Pancreas (tissue), 10 donors: ENCODE data around the gene ADGRG4. TPM values are rescaled to one million over a fixed set of nuclear protein-coding genes. Genes with fewer than 3 reads are reported as not detected.

ENCODE experiments used
- ATAC-seq, 4 donors: fragments of 200-7000 bp; cut with Tn5 transposase; one replicate each; pipeline versions ENCODE4 v1.8.0 to v1.9.1; 2020; ENCODE audit warnings: mild to moderate bottlenecking in 4 of 4, moderate library complexity in 4 of 4
- DNase-seq, 6 donors: peaks; one replicate each; pipeline ENCODE4 v3.0.0-alpha.2; 2020
- FAIRE-seq: peaks from 2 replicates; lab custom pipeline; 2012; peaks lifted over from hg19 to GRCh38; lab: Jason Lieb, UNC
- H3K27ac ChIP-seq, 4 donors: fragments of 200-600 bp; sonication (generic); 1 replicate in 3 of 4; 2 replicates in 1 of 4; pipeline versions ENCODE4 v1.5.0 to v1.8.0; 2020
- H3K27me3 ChIP-seq, 4 donors: fragments of 200-600 bp; one replicate each; pipeline ENCODE4 v1.8.0; 2021
- H3K36me3 ChIP-seq, 3 donors: fragments of 200-600 bp; sonication (generic) in 1 of 3; one replicate each; pipeline versions ENCODE4 v1.5.0 to v1.8.0; 2020 to 2021
- H3K4me1 ChIP-seq, 3 donors: fragments of 200-600 bp; one replicate each; pipeline ENCODE4 v1.8.0; 2021
- H3K4me3 ChIP-seq, 4 donors: fragments of 200-600 bp; sonication (generic) in 2 of 4; one replicate each; pipeline versions ENCODE4 v1.5.0 to v1.8.0; 2020 to 2021
- H3K9me3 ChIP-seq, 4 donors: fragments of 200-600 bp; one replicate each; pipeline ENCODE4 v1.8.0; 2021
- CTCF ChIP-seq, 4 donors: fragments of 200-600 bp; sonication (generic) in 3 of 4; IDR thresholded peaks; one replicate each; pipeline versions ENCODE4 v1.5.0 to v1.8.0; 2021; ENCODE audit warnings: antibody characterized with exemption in 4 of 4
- WGBS, 2 donors: extraction: QIAGEN DNeasy Blood & Tissue Kit; methylation state at CpG; one replicate each; pipeline ENCODE4 v1.1.7; 2013; 5-methylcytosine and 5-hydroxymethylcytosine counted together
- intact Hi-C, 3 donors: fragments of 100-400 bp; cut with DNase I; formaldehyde crosslinking; loops; one replicate each; pipeline versions ENCODE4 v1.11.1 to v1.14.2; 2022
- polyA plus RNA-seq, 2 donors: library from polyadenylated mRNA; stranded (reverse); fragments of 200-250 nt; gene quantifications; one replicate each; pipeline ENCODE4 v1.2.3, GENCODE V29; 2013
- total RNA-seq, 6 donors: library from RNA; stranded (reverse); fragmentation: NEBNext Ultra II Directional in 4 of 6; extraction: Animal tissue kit (Norgen Biotek cat#: 25700) in 4 of 6; gene quantifications; one replicate each; pipeline versions ENCODE4 v1.2.1 to v1.2.4, GENCODE V29; 2021 to 2023
- donor health status: healthy with polysubstance abuse.
- donor health status: DM: no; HTN: no; CAD: no; lungs with moderate emphysema.
- donor health status: DM: no; HTN: no; CAD: no.
- donor health status: control.
- donor health status: control.
- donor health status: Bipolar disorder and iron deficiency.
- donor health status: DM: yes; HTN: yes; CAD: no.
- donor health status: DM: no; HTN: no; CAD: no.
- donor health status: DM: no; HTN: no; CAD: no.
- donor health status: DM: yes; HTN: yes; CAD: no.

Gene ADGRG4
- total and polyA plus RNA-seq, 8 donors = 0.02 TPM; not detected in 7

- H3K27me3 ChIP-seq = peaks cover 0 to 6% (median 0%) of the 10 kb centered on the region in 4 donors
- ATAC-seq = no peak
- H3K4me3 ChIP-seq = no peak overlapping the region
- H3K36me3 ChIP-seq = no peaks in the 10 kb centered on the region
- peaks cover 0 to 6% (median 0%) of the 10 kb centered on the region in 3 donors for H3K4me1 ChIP-seq
- 45 to 56% methylated on average over 1 of the region's 1 CpG for WGBS, 2 donors
- DNase-seq = no peak
- TF ChIP-seq CTCF (IDR thresholded peaks at IDR 0.05) = no peak
- intact Hi-C loops = no loop called here
- peak; percentile 47 for FAIRE-seq
- no peaks in the 10 kb centered on the region for H3K9me3 ChIP-seq
- no peak overlapping the region for H3K27ac ChIP-seq
These were observed 152.4 kb downstream of the ADGRG4 start for GRCh38 chrX:136453114-136453513.

GRCh38 chrX:136453771-136454170 lies 153.0 kb downstream of the ADGRG4 start:
- H3K4me3 ChIP-seq = no peak overlapping the region
- intact Hi-C loops = no loop called here
- no peak for TF ChIP-seq CTCF (IDR thresholded peaks at IDR 0.05)
- ATAC-seq (peak in 3 of 4 donors; percentile 54 to 85 (median 84)), FAIRE-seq (no peak), DNase-seq (no peak)
- H3K27ac ChIP-seq = no peak overlapping the region
- H3K36me3 ChIP-seq = no peaks in the 10 kb centered on the region
- H3K27me3 ChIP-seq = peaks cover 0 to 6% (median 0%) of the 10 kb centered on the region in 4 donors
- 17 to 24% methylated on average over 1 of the region's 1 CpG for WGBS, 2 donors
- H3K4me1 ChIP-seq = peaks cover 0 to 6% (median 0%) of the 10 kb centered on the region in 3 donors
- H3K9me3 ChIP-seq = no peaks in the 10 kb centered on the region

- Histone ChIP-seq H3K36me3 (no peaks in the 10 kb centered on the region), H3K4me1 (peaks cover 0 to 6% (median 0%) of the 10 kb centered on the region in 3 donors), H3K27me3 (peaks cover 0 to 6% (median 0%) of the 10 kb centered on the region in 4 donors), H3K4me3 (no peak overlapping the region), H3K27ac (no peak overlapping the region), H3K9me3 (no peaks in the 10 kb centered on the region)
- no peak for TF ChIP-seq CTCF (IDR thresholded peaks at IDR 0.05)
- FAIRE-seq (no peak), ATAC-seq (no peak), DNase-seq (no peak)
- intact Hi-C loops = no loop called here
- 67 to 81% methylated on average over 6 of the region's 6 CpGs for WGBS, 2 donors
These were observed 155.4 kb downstream of the ADGRG4 start for GRCh38 chrX:136456133-136456532.

GRCh38 chrX:136457303-136457917 lies 156.6 kb downstream of the ADGRG4 start:
- intact Hi-C loops = no loop called here
- no peak for FAIRE-seq
- 48 to 73% methylated on average over 5 of the region's 5 CpGs for WGBS, 2 donors

More at GRCh38 chrX:136457303-136457917, 156.6 kb downstream of the ADGRG4 start:
- Histone ChIP-seq H3K36me3 (no peaks in the 10 kb centered on the region), H3K27me3 (peaks cover 0 to 6% (median 0%) of the 10 kb centered on the region in 4 donors), H3K27ac (no peak overlapping the region), H3K4me3 (no peak overlapping the region), H3K9me3 (no peaks in the 10 kb centered on the region), H3K4me1 (peaks cover 0 to 6% (median 0%) of the 10 kb centered on the region in 3 donors)
- TF ChIP-seq CTCF (IDR thresholded peaks at IDR 0.05) = no peak
- DNase-seq (no peak), ATAC-seq (peak in 2 of 4 donors; percentile 23 to 31)
